Measurements from ENCODE around the gene SHB.

Gene SHB

GRCh38 chr9:38068701-38069628, at the start of gene SHB:
SHB (minus strand) TSS chr9:38069227; CDS start chr9:38068645, 582 bp downstream.
- Histone ChIP-seq H3K4me1 (ENCODE audit: insufficient read depth, poor library complexity, severe bottlenecking) (peaks cover 28% of the 10 kb centered on the region), H3K27ac (ENCODE audit: poor library complexity, severe bottlenecking) (peak within 1 kb of the TSS; percentile 79), H3K27me3 (ENCODE audit: insufficient read depth, poor library complexity, severe bottlenecking) (no peaks in the 10 kb centered on the region), H3K4me3 (ENCODE audit: severe bottlenecking) (peak within 1 kb of the TSS; percentile 96), H3K36me3 (ENCODE audit: low read depth) (peaks cover 8% of the 10 kb centered on the region), H3K9me3 (ENCODE audit: severe bottlenecking) (no peaks in the 10 kb centered on the region)
- DNase-seq (ENCODE audit: low spot score) (peak; percentile 78), ATAC-seq (ENCODE audit: low read depth) (peak; percentile 32)
- peak; percentile 51 for TF ChIP-seq CTCF (IDR thresholded peaks at IDR 0.05; ENCODE audit: poor library complexity, severe bottlenecking)

- H3K4me1 ChIP-seq (ENCODE audit: insufficient read depth, poor library complexity, severe bottlenecking): no peaks in the 10 kb centered on the region
- no peak for TF ChIP-seq CTCF (IDR thresholded peaks at IDR 0.05; ENCODE audit: poor library complexity, severe bottlenecking)
- no peaks in the 10 kb centered on the region for H3K27me3 ChIP-seq (ENCODE audit: insufficient read depth, poor library complexity, severe bottlenecking)
- no peaks in the 10 kb centered on the region for H3K9me3 ChIP-seq (ENCODE audit: severe bottlenecking)
- H3K36me3 ChIP-seq (ENCODE audit: low read depth): no peaks in the 10 kb centered on the region
- no peak for DNase-seq (ENCODE audit: low spot score)
- H3K4me3 ChIP-seq (ENCODE audit: severe bottlenecking): no peak overlapping the region
- ATAC-seq (ENCODE audit: low read depth): no peak; the same call in 2 of the 3 replicates
- no peak overlapping the region for H3K27ac ChIP-seq (ENCODE audit: poor library complexity, severe bottlenecking)
Measured at GRCh38 chr9:38117651-38118050, 48.6 kb upstream of the SHB start.

GRCh38 chr9:38114905-38115304, 45.9 kb upstream of the SHB start:
- no peak overlapping the region for H3K4me3 ChIP-seq (ENCODE audit: severe bottlenecking)
- no peak for TF ChIP-seq CTCF (IDR thresholded peaks at IDR 0.05; ENCODE audit: poor library complexity, severe bottlenecking)
- no peaks in the 10 kb centered on the region for H3K36me3 ChIP-seq (ENCODE audit: low read depth)
- no peaks in the 10 kb centered on the region for H3K9me3 ChIP-seq (ENCODE audit: severe bottlenecking)
- no peaks in the 10 kb centered on the region for H3K4me1 ChIP-seq (ENCODE audit: insufficient read depth, poor library complexity, severe bottlenecking)
- H3K27ac ChIP-seq (ENCODE audit: poor library complexity, severe bottlenecking): no peak overlapping the region
- no peaks in the 10 kb centered on the region for H3K27me3 ChIP-seq (ENCODE audit: insufficient read depth, poor library complexity, severe bottlenecking)
- DNase-seq (ENCODE audit: low spot score) (no peak), ATAC-seq (ENCODE audit: low read depth) (no peak)

- no peaks in the 10 kb centered on the region for H3K36me3 ChIP-seq (ENCODE audit: low read depth)
- no peak overlapping the region for H3K4me3 ChIP-seq (ENCODE audit: severe bottlenecking)
- H3K4me1 ChIP-seq (ENCODE audit: insufficient read depth, poor library complexity, severe bottlenecking): no peaks in the 10 kb centered on the region
- no peak for TF ChIP-seq CTCF (IDR thresholded peaks at IDR 0.05; ENCODE audit: poor library complexity, severe bottlenecking)
- H3K27me3 ChIP-seq (ENCODE audit: insufficient read depth, poor library complexity, severe bottlenecking): no peaks in the 10 kb centered on the region
- ATAC-seq (ENCODE audit: low read depth) (no peak), DNase-seq (ENCODE audit: low spot score) (no peak)
- H3K9me3 ChIP-seq (ENCODE audit: severe bottlenecking): no peaks in the 10 kb centered on the region
- no peak overlapping the region for H3K27ac ChIP-seq (ENCODE audit: poor library complexity, severe bottlenecking)
Measured at GRCh38 chr9:38112456-38112855, 43.4 kb upstream of the SHB start.

- no peaks in the 10 kb centered on the region for H3K36me3 ChIP-seq (ENCODE audit: low read depth)
- ATAC-seq (ENCODE audit: low read depth) (no peak), DNase-seq (ENCODE audit: low spot score) (no peak)
- H3K4me3 ChIP-seq (ENCODE audit: severe bottlenecking): no peak overlapping the region
- no peaks in the 10 kb centered on the region for H3K9me3 ChIP-seq (ENCODE audit: severe bottlenecking)
- TF ChIP-seq CTCF (IDR thresholded peaks at IDR 0.05; ENCODE audit: poor library complexity, severe bottlenecking): no peak
- no peak overlapping the region for H3K27ac ChIP-seq (ENCODE audit: poor library complexity, severe bottlenecking)
- no peaks in the 10 kb centered on the region for H3K27me3 ChIP-seq (ENCODE audit: insufficient read depth, poor library complexity, severe bottlenecking)
- H3K4me1 ChIP-seq (ENCODE audit: insufficient read depth, poor library complexity, severe bottlenecking): no peaks in the 10 kb centered on the region
Measured at GRCh38 chr9:38112049-38112448, 43.0 kb upstream of the SHB start.

All from RWPE2 (cell line).